ENCODE data around the gene BTC. TPM values are rescaled to one million over a fixed set of nuclear protein-coding genes. Genes with fewer than 3 reads are reported as not detected.

Gene BTC
- total and polyA plus RNA-seq, 11 donors, result 0.06 to 0.59 (median 0.31) TPM; not detected in 2

GRCh38 chr4:74790652-74791051 is 3.7 kb downstream of the BTC start:
- intact Hi-C loops (cut with DNase I), result no loop called here
- ATAC-seq (no peak), DNase-seq (no peak)
- TF ChIP-seq, protein P1, sequence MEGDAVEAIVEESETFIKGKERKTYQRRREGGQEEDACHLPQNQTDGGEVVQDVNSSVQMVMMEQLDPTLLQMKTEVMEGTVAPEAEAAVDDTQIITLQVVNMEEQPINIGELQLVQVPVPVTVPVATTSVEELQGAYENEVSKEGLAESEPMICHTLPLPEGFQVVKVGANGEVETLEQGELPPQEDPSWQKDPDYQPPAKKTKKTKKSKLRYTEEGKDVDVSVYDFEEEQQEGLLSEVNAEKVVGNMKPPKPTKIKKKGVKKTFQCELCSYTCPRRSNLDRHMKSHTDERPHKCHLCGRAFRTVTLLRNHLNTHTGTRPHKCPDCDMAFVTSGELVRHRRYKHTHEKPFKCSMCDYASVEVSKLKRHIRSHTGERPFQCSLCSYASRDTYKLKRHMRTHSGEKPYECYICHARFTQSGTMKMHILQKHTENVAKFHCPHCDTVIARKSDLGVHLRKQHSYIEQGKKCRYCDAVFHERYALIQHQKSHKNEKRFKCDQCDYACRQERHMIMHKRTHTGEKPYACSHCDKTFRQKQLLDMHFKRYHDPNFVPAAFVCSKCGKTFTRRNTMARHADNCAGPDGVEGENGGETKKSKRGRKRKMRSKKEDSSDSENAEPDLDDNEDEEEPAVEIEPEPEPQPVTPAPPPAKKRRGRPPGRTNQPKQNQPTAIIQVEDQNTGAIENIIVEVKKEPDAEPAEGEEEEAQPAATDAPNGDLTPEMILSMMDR (IDR thresholded peaks at IDR 0.05), result no peak
- TF ChIP-seq POLR2A (IDR thresholded peaks at IDR 0.05), result no peak
- Histone ChIP-seq H3K27ac (no peak overlapping the region), H3K27me3 (peaks cover 0 to 34% (median 7%) of the 10 kb centered on the region in 9 donors), H3K9me3 (no peaks in the 10 kb centered on the region), H3K4me1 (peaks cover 0 to 14% (median 0%) of the 10 kb centered on the region in 12 donors), H3K36me3 (no peaks in the 10 kb centered on the region), H3K4me3 (no peak overlapping the region)
- WGBS, 4 donors, result 83 to 94% (median 92%) methylated on average over 2 of the region's 2 CpGs

GRCh38 chr4:74789518-74789917 is 4.8 kb downstream of the BTC start:
- ATAC-seq (no peak), DNase-seq (no peak)
- no peaks in the 10 kb centered on the region for H3K36me3 ChIP-seq
- H3K27ac ChIP-seq, result no peak overlapping the region
- H3K4me1 ChIP-seq, result peaks cover 0 to 12% (median 0%) of the 10 kb centered on the region in 12 donors
- no peak overlapping the region for H3K4me3 ChIP-seq
- intact Hi-C loops (cut with DNase I), result no loop called here
- no peaks in the 10 kb centered on the region for H3K9me3 ChIP-seq
- TF ChIP-seq POLR2A (IDR thresholded peaks at IDR 0.05), result no peak
- TF ChIP-seq, protein P1 (IDR thresholded peaks at IDR 0.05), result no peak
- WGBS, 4 donors, result 66 to 86% (median 83%) methylated on average over 1 of the region's 1 CpG
- H3K27me3 ChIP-seq, result peaks cover 0 to 31% (median 7%) of the 10 kb centered on the region in 9 donors

DNA sequence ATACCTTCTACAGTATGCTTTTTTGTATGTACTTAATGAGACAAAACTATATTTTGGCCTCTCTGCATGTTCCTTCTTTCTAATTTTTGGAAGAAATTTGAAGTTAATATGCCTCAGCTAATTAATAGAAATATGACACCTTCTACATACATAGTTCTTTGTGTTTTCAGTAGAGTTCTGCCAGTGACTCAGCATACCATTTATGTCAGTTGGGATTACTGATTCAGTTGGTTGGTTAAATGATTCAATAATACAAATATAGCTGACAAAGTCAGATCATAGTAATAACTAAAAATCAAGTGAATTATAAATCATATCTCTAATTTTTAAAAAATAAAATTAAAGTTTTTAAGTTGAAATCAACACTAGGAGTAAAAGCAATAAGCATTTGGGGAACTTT is 16.8 kb downstream of the BTC start:
- intact Hi-C loops (cut with DNase I), result no loop called here

GRCh38 chr4:74772783-74773182 is 21.5 kb downstream of the BTC start:
- H3K36me3 ChIP-seq, result no peaks in the 10 kb centered on the region
- H3K9me3 ChIP-seq, result no peaks in the 10 kb centered on the region
- TF ChIP-seq, protein P1 (IDR thresholded peaks at IDR 0.05), result no peak
- no peak for TF ChIP-seq POLR2A (IDR thresholded peaks at IDR 0.05)
- no peaks in the 10 kb centered on the region for H3K27me3 ChIP-seq
- no peaks in the 10 kb centered on the region for H3K4me1 ChIP-seq
- DNase-seq (no peak), ATAC-seq (no peak)
- no peak overlapping the region for H3K4me3 ChIP-seq
- no peak overlapping the region for H3K27ac ChIP-seq
- intact Hi-C loops (cut with DNase I), result no loop called here
- 77 to 87% (median 81%) methylated on average over 3 of the region's 3 CpGs for WGBS, 4 donors

More for the DNA sequence above, 16.8 kb downstream of the BTC start:
- no peak for DNase-seq
- no peak overlapping the region for H3K4me3 ChIP-seq
- no peak for ATAC-seq
- no peaks in the 10 kb centered on the region for H3K27me3 ChIP-seq
- peaks cover 0 to 6% (median 0%) of the 10 kb centered on the region in 12 donors for H3K9me3 ChIP-seq
- H3K36me3 ChIP-seq, result no peaks in the 10 kb centered on the region
- no peak overlapping the region for H3K27ac ChIP-seq
- TF ChIP-seq, protein P1 (IDR thresholded peaks at IDR 0.05), result no peak
- no peak for TF ChIP-seq POLR2A (IDR thresholded peaks at IDR 0.05)
- no peaks in the 10 kb centered on the region for H3K4me1 ChIP-seq
